Gastrocnemius medialis (tissue), 4 donors: Measurements from ENCODE around the gene SPRR2D. TPM values are rescaled to one million over a fixed set of nuclear protein-coding genes. Genes with fewer than 3 reads are reported as not detected.

Experiments
- ATAC-seq, 2 donors: fragments of 150-250 bp; one replicate each; pipeline ENCODE4 v1.9.1; 2016
- DNase-seq, 2 donors: peaks; one replicate each; pipeline ENCODE4 v3.0.0-alpha.2; 2019
- H3K27ac ChIP-seq, 4 donors: fragments of 200-600 bp; sonication (generic); 1 replicate in 1 of 4; 2 replicates in 3 of 4; pipeline ENCODE4 v1.5.1; 2016 to 2018; ENCODE audit warnings: mild to moderate bottlenecking in 2 of 4, moderate library complexity in 1 of 4
- H3K27me3 ChIP-seq, 3 donors: fragments of 200-600 bp; sonication (generic) in 2 of 3; 1 replicate in 1 of 3; 2 replicates in 2 of 3; pipeline versions ENCODE4 v1.5.1 to v1.6.0; 2016 to 2019; ENCODE audit warnings: mild to moderate bottlenecking in 1 of 3, moderate library complexity in 1 of 3
- H3K36me3 ChIP-seq, 2 donors: fragments of 200-600 bp; sonication (generic) in 1 of 2; one replicate each; pipeline ENCODE4 v1.5.1; 2017 to 2018
- H3K4me1 ChIP-seq, 2 donors: fragments of 200-600 bp; sonication (generic) in 1 of 2; one replicate each; pipeline ENCODE4 v1.5.1; 2016 to 2017; ENCODE audit warnings: mild to moderate bottlenecking in 2 of 2
- H3K4me3 ChIP-seq, 4 donors: fragments of 200-600 bp; sonication (generic) in 3 of 4; 1 replicate in 1 of 4; 2 replicates in 3 of 4; pipeline ENCODE4 v1.5.1; 2016 to 2019; ENCODE audit warnings: mild to moderate bottlenecking in 2 of 4
- H3K9me3 ChIP-seq, 3 donors: fragments of 200-600 bp; sonication (generic) in 2 of 3; 1 replicate in 1 of 3; 2 replicates in 2 of 3; pipeline ENCODE4 v1.5.1; 2016 to 2019
- POLR2A ChIP-seq, 2 donors: fragments of 450-650 bp; IDR thresholded peaks; one replicate each; pipeline ENCODE4 v1.6.1; 2017; ENCODE audit warnings: antibody characterized with exemption in 2 of 2, mild to moderate bottlenecking in 2 of 2, moderate library complexity in 2 of 2
- in situ Hi-C, 4 donors: fragments of 200-750 bp; cut with MboI; loops; one replicate each; pipeline versions ENCODE4 v1.15.0 to v1.8.0; 2017; ENCODE audit warnings: low sequenced_read_pairs in 4 of 4
- intact Hi-C: fragments of 100-400 bp; cut with DNase I; formaldehyde crosslinking; loops from one replicate; pipeline ENCODE4 v1.15.1; 2023; ENCODE audit warnings: low total_unique reads
- total RNA-seq, 4 donors: library from RNA; depleted of rRNA; stranded (reverse); fragments of >200 nt; gene quantifications; one replicate each; pipeline versions ENCODE4 v1.1.0 to v1.2.3, GENCODE V29; 2016
- TF ChIP-seq, protein P1 (sequence below), 5 experiments: fragments of 450-650 bp in 3 of 5; fragments of 200-600 bp in 2 of 5; sonication (generic) in 2 of 5; IDR thresholded peaks in 4 of 5; conservative IDR thresholded peaks in 1 of 5; 1 replicate in 4 of 5; 2 replicates in 1 of 5; pipeline ENCODE4 v1.5.1; 2016 to 2019; ENCODE audit warnings: antibody characterized with exemption in 5 of 5, mild to moderate bottlenecking in 3 of 5, moderate library complexity in 3 of 5

The SPRR2D gene
- total RNA-seq, 4 donors from 2014 or later = not detected

GRCh38 chr1:152993186-152993585 lies 47.7 kb downstream of the SPRR2D start:
- no peaks in the 10 kb centered on the region for H3K9me3 ChIP-seq
- H3K27me3 ChIP-seq = no peaks in the 10 kb centered on the region
- no peak overlapping the region for H3K27ac ChIP-seq
- in situ Hi-C loops (no loop called here), intact Hi-C loops (no loop called here)
- ATAC-seq (no peak), DNase-seq (no peak)
- no peaks in the 10 kb centered on the region for H3K36me3 ChIP-seq
- H3K4me1 ChIP-seq = no peaks in the 10 kb centered on the region
- no peak overlapping the region for H3K4me3 ChIP-seq
- no peak for TF ChIP-seq POLR2A (IDR thresholded peaks at IDR 0.05)
- TF ChIP-seq, protein P1, sequence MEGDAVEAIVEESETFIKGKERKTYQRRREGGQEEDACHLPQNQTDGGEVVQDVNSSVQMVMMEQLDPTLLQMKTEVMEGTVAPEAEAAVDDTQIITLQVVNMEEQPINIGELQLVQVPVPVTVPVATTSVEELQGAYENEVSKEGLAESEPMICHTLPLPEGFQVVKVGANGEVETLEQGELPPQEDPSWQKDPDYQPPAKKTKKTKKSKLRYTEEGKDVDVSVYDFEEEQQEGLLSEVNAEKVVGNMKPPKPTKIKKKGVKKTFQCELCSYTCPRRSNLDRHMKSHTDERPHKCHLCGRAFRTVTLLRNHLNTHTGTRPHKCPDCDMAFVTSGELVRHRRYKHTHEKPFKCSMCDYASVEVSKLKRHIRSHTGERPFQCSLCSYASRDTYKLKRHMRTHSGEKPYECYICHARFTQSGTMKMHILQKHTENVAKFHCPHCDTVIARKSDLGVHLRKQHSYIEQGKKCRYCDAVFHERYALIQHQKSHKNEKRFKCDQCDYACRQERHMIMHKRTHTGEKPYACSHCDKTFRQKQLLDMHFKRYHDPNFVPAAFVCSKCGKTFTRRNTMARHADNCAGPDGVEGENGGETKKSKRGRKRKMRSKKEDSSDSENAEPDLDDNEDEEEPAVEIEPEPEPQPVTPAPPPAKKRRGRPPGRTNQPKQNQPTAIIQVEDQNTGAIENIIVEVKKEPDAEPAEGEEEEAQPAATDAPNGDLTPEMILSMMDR (IDR thresholded peaks at IDR 0.05 in 4 of 5, conservative IDR thresholded peaks at IDR 0.05 in 1 of 5) = no peak

Other genes with a start within 250 kb of the SPRR2D start
- gene LCE1D, start 244.4 kb downstream of the SPRR2D start, total RNA-seq = not detected
- gene LCE1C, start 234.5 kb downstream of the SPRR2D start, total RNA-seq = not detected
- gene LCE1B, start 229.1 kb downstream of the SPRR2D start, total RNA-seq = not detected
- gene LCE1A, start 213.6 kb downstream of the SPRR2D start, total RNA-seq = not detected
- gene LCE6A, start 198.3 kb downstream of the SPRR2D start, total RNA-seq = not detected
- gene LCE7A, start 181.1 kb downstream of the SPRR2D start, total RNA-seq = not detected
- gene SMCP, start 162.8 kb downstream of the SPRR2D start, total RNA-seq = not detected
- not detected for gene IVL, start 132.6 kb downstream of the SPRR2D start, total RNA-seq
- not detected for gene SPRR5, start 93.9 kb downstream of the SPRR2D start, total RNA-seq
- gene SPRR4, start 70.5 kb downstream of the SPRR2D start, total RNA-seq = not detected
- gene SPRR1A, start 57.0 kb downstream of the SPRR2D start, total RNA-seq = not detected
- gene SPRR3, start 39.4 kb downstream of the SPRR2D start, total RNA-seq = not detected
- gene SPRR1B, start 9.9 kb downstream of the SPRR2D start, total RNA-seq = not detected
- not detected for gene SPRR2A, start 16.4 kb upstream of the SPRR2D start, total RNA-seq
- not detected for gene SPRR2B, start 30.5 kb upstream of the SPRR2D start, total RNA-seq
- not detected for gene SPRR2E, start 53.4 kb upstream of the SPRR2D start, total RNA-seq
- not detected for gene SPRR2F, start 72.4 kb upstream of the SPRR2D start, total RNA-seq
- gene SPRR2G, start 109.8 kb upstream of the SPRR2D start, total RNA-seq = not detected
- not detected for gene LELP1, start 162.3 kb upstream of the SPRR2D start, total RNA-seq
- not detected for gene PRR9, start 176.5 kb upstream of the SPRR2D start, total RNA-seq
- gene LORICRIN, start 218.6 kb upstream of the SPRR2D start, total RNA-seq = not detected